Left ventricle myocardium superior (tissue), 1 donor: ENCODE results near the gene NUP188. TPM values are rescaled to one million over a fixed set of nuclear protein-coding genes. Genes with fewer than 3 reads are reported as not detected.
"Not testable (repeated sequence)": the region's sequence is repeated elsewhere in the genome, so short reads cannot be mapped to it uniquely, and the experiment has no call there.

Experiments used
- ATAC-seq: fragments of 200-7000 bp; cut with Tn5 transposase; one replicate; pipeline ENCODE4 v1.9.1; 2020; ENCODE audit warnings: mild to moderate bottlenecking, moderate library complexity
- DNase-seq: peaks from one replicate; pipeline ENCODE4 v3.0.0-alpha.2; 2020
- intact Hi-C: fragments of 100-400 bp; cut with micrococcal nuclease; formaldehyde crosslinking; loops from one replicate; pipeline ENCODE4 v1.11.0; 2022
- total RNA-seq: library from RNA; stranded (reverse); fragmentation: NEBNext Ultra II Directional; extraction: Animal tissue kit (Norgen Biotek cat#: 25700); gene quantifications from one replicate; pipeline ENCODE4 v1.2.1, GENCODE V29; 2021
- donor health status: DM: no; HTN: yes; CAD: no; lungs with severe emphysema.

NUP188 gene
- total RNA-seq, 1 donor from 2014 or later: 17.4 TPM

GRCh38 chr9:128940946-128941755, 6.3 kb upstream of the NUP188 start:
- intact Hi-C loops: no loop called here
- DNase-seq: no peak
- ATAC-seq: no peak

- no peak for ATAC-seq
- intact Hi-C loops: no loop called here
Measured at GRCh38 chr9:128943832-128944620, 3.5 kb upstream of the NUP188 start.

GRCh38 chr9:128944966-128945365, 2.5 kb upstream of the NUP188 start:
- ATAC-seq, intact Hi-C loops, DNase-seq: not testable (repeated sequence)

More at GRCh38 chr9:128943832-128944620, 3.5 kb upstream of the NUP188 start:
- DNase-seq: no peak

- DNase-seq (no peak), ATAC-seq (no peak)
- intact Hi-C loops: no loop called here
Measured at GRCh38 chr9:128945798-128946501, 1.5 kb upstream of the NUP188 start.

GRCh38 chr9:128946571-128947276, 775 bp upstream of the NUP188 start:
- intact Hi-C loops: no loop called here
- DNase-seq: peak; percentile 39
- peak; percentile 44 for ATAC-seq

- intact Hi-C loops: no loop called here
- no peak for DNase-seq
- no peak for ATAC-seq
Measured at GRCh38 chr9:128947277-128947526, 297 bp upstream of the NUP188 start.

- intact Hi-C loops, DNase-seq, ATAC-seq: not testable (repeated sequence)
Measured at GRCh38 chr9:128961403-128961802, 13.9 kb downstream of the NUP188 start.

- DNase-seq (no peak), ATAC-seq (no peak)
- intact Hi-C loops: no loop called here
Measured at GRCh38 chr9:128969491-128969890, 22.0 kb downstream of the NUP188 start.

GRCh38 chr9:128972956-128973355, 25.5 kb downstream of the NUP188 start:
- no peak for ATAC-seq
- intact Hi-C loops: no loop called here
- DNase-seq: no peak

- DNase-seq: no peak
- intact Hi-C loops: no loop called here
Measured at GRCh38 chr9:128979111-128979510, 31.6 kb downstream of the NUP188 start.

GRCh38 chr9:128983536-128983935, 36.0 kb downstream of the NUP188 start:
- no peak for DNase-seq
- intact Hi-C loops: no loop called here
- ATAC-seq: no peak

More at GRCh38 chr9:128979111-128979510, 31.6 kb downstream of the NUP188 start:
- ATAC-seq: no peak

GRCh38 chr9:128986671-128987070, 39.2 kb downstream of the NUP188 start:
- DNase-seq (no peak), ATAC-seq (no peak)
- intact Hi-C loops: no loop called here

GRCh38 chr9:128987805-128988204, 40.3 kb downstream of the NUP188 start:
- peak; percentile 75 for ATAC-seq
- no peak for DNase-seq
- intact Hi-C loops: no loop called here

- no peak for ATAC-seq
- intact Hi-C loops: no loop called here
- DNase-seq: no peak
Measured at GRCh38 chr9:128992995-128993394, 45.5 kb downstream of the NUP188 start.

GRCh38 chr9:128995791-128996190, 48.3 kb downstream of the NUP188 start:
- no peak for ATAC-seq
- no peak for DNase-seq
- intact Hi-C loops: no loop called here

- intact Hi-C loops: no loop called here
- ATAC-seq (no peak), DNase-seq (no peak)
Measured at GRCh38 chr9:128998462-128998861, 51.0 kb downstream of the NUP188 start.

- intact Hi-C loops: no loop called here
- ATAC-seq (no peak), DNase-seq (no peak)
Measured at GRCh38 chr9:128999581-129000206, 52.2 kb downstream of the NUP188 start.

GRCh38 chr9:129001504-129002325, 54.2 kb downstream of the NUP188 start:
- intact Hi-C loops: no loop called here
- no peak for ATAC-seq
- no peak for DNase-seq
